Glutamatergic neuron (in vitro differentiated cells): ENCODE data around the gene TM2D3. TPM values are rescaled to one million over a fixed set of nuclear protein-coding genes. Genes with fewer than 3 reads are reported as not detected.

Source experiments
- DNase-seq: peaks from one replicate; pipeline ENCODE4 v3.0.0; 2022
- H3K27ac Mint-ChIP-seq: one replicate; pipeline ENCODE4 v1.8.0; 2020; ENCODE audit warnings: mild to moderate bottlenecking, mixed read lengths, inconsistent platforms; ENCODE audit not compliant: unreplicated experiment
- H3K27me3 Mint-ChIP-seq: one replicate; pipeline ENCODE4 v1.8.0; 2020; ENCODE audit warnings: mild to moderate bottlenecking, moderate library complexity, mixed read lengths, inconsistent platforms; ENCODE audit not compliant: unreplicated experiment
- H3K36me3 Mint-ChIP-seq: one replicate; pipeline ENCODE4 v1.8.0; 2020; ENCODE audit warnings: mild to moderate bottlenecking, mixed read lengths, inconsistent platforms; ENCODE audit not compliant: unreplicated experiment
- H3K4me1 Mint-ChIP-seq: one replicate; pipeline ENCODE4 v1.8.0; 2020; ENCODE audit warnings: mild to moderate bottlenecking, low read depth, mixed read lengths, inconsistent platforms; ENCODE audit not compliant: unreplicated experiment
- H3K4me3 Mint-ChIP-seq: one replicate; pipeline ENCODE4 v1.8.0; 2020; ENCODE audit warnings: mild to moderate bottlenecking, mixed read lengths, inconsistent platforms; ENCODE audit not compliant: unreplicated experiment
- H3K9me3 Mint-ChIP-seq: one replicate; pipeline ENCODE4 v1.8.0; 2020; ENCODE audit warnings: mild to moderate bottlenecking, moderate library complexity, mixed read lengths, inconsistent platforms; ENCODE audit not compliant: unreplicated experiment
- CTCF ChIP-seq: fragments of 200-600 bp; sonication (generic); IDR thresholded peaks from one replicate; pipeline ENCODE4 v1.5.0; 2021; ENCODE audit not compliant: partially characterized antibody, unreplicated experiment
- total RNA-seq: library from RNA; stranded (reverse); fragmentation: NEBNext Ultra II Directional; extraction: Animal tissue kit (Norgen Biotek cat#: 25700); gene quantifications from one replicate; pipeline ENCODE4 v1.2.1, GENCODE V29; 2021; ENCODE audit not compliant: unreplicated experiment

The TM2D3 gene
- total RNA-seq, 1 donor from 2014 or later: 58.6 TPM

GRCh38 chr15:101694261-101694660 is 42.1 kb upstream of the TM2D3 start:
- no peak for TF ChIP-seq CTCF
- H3K9me3 Mint-ChIP-seq: peaks cover 1% of the 10 kb centered on the region
- DNase-seq: no peak
- H3K4me1 Mint-ChIP-seq: no peaks in the 10 kb centered on the region
- H3K27ac Mint-ChIP-seq: no peak overlapping the region
- H3K36me3 Mint-ChIP-seq: no peaks in the 10 kb centered on the region
- no peak overlapping the region for H3K4me3 Mint-ChIP-seq
- H3K27me3 Mint-ChIP-seq: peaks cover 1% of the 10 kb centered on the region

GRCh38 chr15:101692801-101693598 is 40.8 kb upstream of the TM2D3 start:
- Mint-ChIP-seq H3K9me3 (peaks cover 1% of the 10 kb centered on the region), H3K27me3 (peaks cover 1% of the 10 kb centered on the region)

GRCh38 chr15:101689901-101690300 is 37.7 kb upstream of the TM2D3 start:
- Mint-ChIP-seq H3K27me3 (peaks cover 2% of the 10 kb centered on the region), H3K36me3 (no peaks in the 10 kb centered on the region), H3K27ac (no peak overlapping the region), H3K4me3 (no peak overlapping the region), H3K9me3 (peaks cover 1% of the 10 kb centered on the region), H3K4me1 (no peaks in the 10 kb centered on the region)
- no peak for DNase-seq
- TF ChIP-seq CTCF: no peak

More at GRCh38 chr15:101692801-101693598, 40.8 kb upstream of the TM2D3 start:
- Mint-ChIP-seq H3K27ac (no peak overlapping the region), H3K4me1 (no peaks in the 10 kb centered on the region), H3K4me3 (no peak overlapping the region), H3K36me3 (no peaks in the 10 kb centered on the region)
- no peak for DNase-seq
- TF ChIP-seq CTCF: no peak

- H3K4me3 Mint-ChIP-seq: no peak overlapping the region
- peaks cover 2% of the 10 kb centered on the region for H3K27me3 Mint-ChIP-seq
- no peak for DNase-seq
- TF ChIP-seq CTCF: no peak
- H3K27ac Mint-ChIP-seq: no peak overlapping the region
- H3K9me3 Mint-ChIP-seq: no peaks in the 10 kb centered on the region
- H3K36me3 Mint-ChIP-seq: peaks cover 5% of the 10 kb centered on the region
- H3K4me1 Mint-ChIP-seq: no peaks in the 10 kb centered on the region
These were observed 34.5 kb upstream of the TM2D3 start for GRCh38 chr15:101686718-101687117.

GRCh38 chr15:101684877-101685276 is 32.7 kb upstream of the TM2D3 start:
- H3K36me3 Mint-ChIP-seq: peaks cover 5% of the 10 kb centered on the region
- no peak for DNase-seq
- H3K4me1 Mint-ChIP-seq: peaks cover 3% of the 10 kb centered on the region
- H3K27me3 Mint-ChIP-seq: peaks cover 2% of the 10 kb centered on the region
- H3K9me3 Mint-ChIP-seq: no peaks in the 10 kb centered on the region
- no peak for TF ChIP-seq CTCF
- H3K27ac Mint-ChIP-seq: no peak overlapping the region
- no peak overlapping the region for H3K4me3 Mint-ChIP-seq
